ENCODE results near the gene THTPA.

THTPA gene

GRCh38 chr14:23542261-23542660, 13.8 kb upstream of the THTPA start:
- TF ChIP-seq CTCF (conservative IDR thresholded peaks at IDR 0.05): no peak

GRCh38 chr14:23543403-23543802, 12.7 kb upstream of the THTPA start:
- no peak for TF ChIP-seq CTCF (conservative IDR thresholded peaks at IDR 0.05)

More at GRCh38 chr14:23542261-23542660, 13.8 kb upstream of the THTPA start:
- no peak overlapping the region for H3K27ac ChIP-seq

GRCh38 chr14:23544511-23545447, 11.3 kb upstream of the THTPA start:
- no peak for TF ChIP-seq CTCF (conservative IDR thresholded peaks at IDR 0.05)
- H3K27ac ChIP-seq: no peak overlapping the region

More at GRCh38 chr14:23543403-23543802, 12.7 kb upstream of the THTPA start:
- H3K27ac ChIP-seq: no peak overlapping the region

- H3K27ac ChIP-seq: no peak overlapping the region
- TF ChIP-seq CTCF (conservative IDR thresholded peaks at IDR 0.05): no peak
Measured at GRCh38 chr14:23545740-23546365, 10.2 kb upstream of the THTPA start.

- no peak for TF ChIP-seq CTCF (conservative IDR thresholded peaks at IDR 0.05)
- H3K27ac ChIP-seq: no peak overlapping the region
Measured at GRCh38 chr14:23546450-23547035, 9.5 kb upstream of the THTPA start.

- no peak for TF ChIP-seq CTCF (conservative IDR thresholded peaks at IDR 0.05)
- no peak overlapping the region for H3K27ac ChIP-seq
Measured at GRCh38 chr14:23547924-23548323, 8.1 kb upstream of the THTPA start.

Data from VCaP (cell line).